ENCODE results near the gene CEP170.
A peak's percentile ranks its signal among the peaks of the same experiment; 100 is the strongest.

CEP170 gene

DNA sequence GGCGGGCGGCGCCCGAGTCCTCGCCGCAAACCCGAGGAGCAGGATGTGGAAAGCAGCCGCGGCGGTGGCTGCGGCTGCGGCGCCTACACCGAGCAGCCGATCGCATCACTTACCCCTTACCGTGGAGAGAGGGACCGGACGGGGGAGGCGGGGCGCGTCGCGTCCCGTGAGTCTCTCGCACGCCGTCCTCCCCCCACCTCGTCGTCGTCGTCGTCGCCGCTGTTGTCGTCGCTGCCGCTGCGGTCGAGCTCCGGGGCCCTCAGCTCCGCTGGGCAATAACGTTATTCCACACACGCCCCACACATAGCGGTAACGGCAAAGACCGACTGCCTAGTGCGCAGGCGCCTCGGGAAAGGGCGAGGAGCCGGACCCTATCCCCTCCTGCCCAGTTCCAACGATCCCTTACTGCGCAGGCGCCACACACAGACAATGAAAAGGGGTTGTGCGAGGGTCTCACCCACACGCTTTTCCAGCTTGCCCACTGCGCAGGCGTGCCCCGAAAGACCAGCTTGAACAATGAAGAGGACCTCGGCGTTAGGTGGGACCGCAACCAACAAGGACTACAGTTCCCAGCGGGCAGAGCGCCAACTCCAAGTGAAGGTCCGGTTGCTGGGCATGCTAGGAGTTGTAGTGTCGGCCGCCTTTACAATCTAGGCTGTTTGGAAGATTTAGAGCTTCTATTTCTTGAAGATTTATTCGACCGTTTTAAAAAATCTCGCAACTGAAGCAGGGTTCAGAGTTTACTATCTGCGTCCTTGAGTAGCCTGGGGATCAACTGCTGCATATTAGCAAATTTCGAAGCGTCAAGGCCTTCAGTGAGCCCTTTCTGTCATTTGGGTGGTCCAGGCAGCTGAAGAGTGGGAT, at the start of gene CEP170:
Gene CEP170, minus strand, starts transcription at position 355 of the 864 bp plus-strand sequence. CDS start 30,001 bp downstream, outside the sequence.
- Histone ChIP-seq H3K4me1 (ENCODE audit: insufficient read depth, low read length) (peaks cover 3% of the 10 kb centered on the region; the same call in 1 of the 2 replicates), H3K36me3 (ENCODE audit: insufficient read depth, low read length) (no peaks in the 10 kb centered on the region), H3K9ac (ENCODE audit: low read depth, low read length) (peak within 1 kb of the TSS; percentile 66)

DNA sequence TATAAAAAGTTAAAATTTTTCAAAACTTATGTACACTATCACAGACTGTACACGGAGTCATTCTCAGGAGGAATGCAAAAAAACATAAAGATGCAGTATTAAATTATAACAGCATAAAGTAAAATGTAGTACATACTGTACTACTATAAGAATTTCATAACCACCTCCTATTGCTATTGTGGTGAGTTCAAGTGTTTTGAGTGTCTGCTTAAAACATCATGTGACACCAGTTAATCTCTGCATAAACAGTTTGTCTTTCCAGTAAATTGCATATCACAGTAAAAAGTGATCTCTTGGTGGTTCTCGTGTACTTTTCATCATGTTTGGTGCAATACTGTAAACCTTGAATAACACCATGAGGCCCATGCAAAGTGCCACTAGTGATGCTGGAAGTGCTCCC, 46.0 kb upstream of the CEP170 start:
- H3K9ac ChIP-seq (ENCODE audit: low read depth, low read length) = no peak overlapping the region

More for the DNA sequence above, at the start of gene CEP170:
- H3K9me3 ChIP-seq (ENCODE audit: control insufficient read depth, insufficient read depth, low read length) = no peaks in the 10 kb centered on the region

DNA sequence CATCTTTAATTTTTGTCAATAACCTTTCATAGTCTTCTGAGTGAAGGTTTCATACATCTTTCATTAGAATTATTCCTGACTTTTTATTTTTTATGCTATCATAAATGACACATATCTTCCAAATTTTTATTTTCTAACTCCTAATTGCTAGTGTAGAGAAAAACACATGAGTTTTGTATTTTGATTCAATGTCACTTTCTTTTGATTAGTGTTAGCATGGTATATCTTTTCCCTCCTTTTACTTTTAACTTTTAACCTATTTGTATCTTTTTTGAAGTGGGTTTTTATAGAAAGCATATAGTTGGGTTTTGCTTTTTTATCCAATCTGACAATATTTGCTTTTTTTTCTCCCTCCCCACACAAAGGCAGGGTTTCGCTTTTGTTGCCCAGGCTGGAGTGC, 44.0 kb upstream of the CEP170 start:
- Histone ChIP-seq H3K9me3 (ENCODE audit: control insufficient read depth, insufficient read depth, low read length) (no peaks in the 10 kb centered on the region), H3K36me3 (ENCODE audit: insufficient read depth, low read length) (no peaks in the 10 kb centered on the region), H3K4me1 (ENCODE audit: insufficient read depth, low read length) (no peaks in the 10 kb centered on the region), H3K9ac (ENCODE audit: low read depth, low read length) (no peak overlapping the region)

More for the DNA sequence above, 46.0 kb upstream of the CEP170 start:
- Histone ChIP-seq H3K36me3 (ENCODE audit: insufficient read depth, low read length) (no peaks in the 10 kb centered on the region), H3K9me3 (ENCODE audit: control insufficient read depth, insufficient read depth, low read length) (no peaks in the 10 kb centered on the region), H3K4me1 (ENCODE audit: insufficient read depth, low read length) (no peaks in the 10 kb centered on the region)

DNA sequence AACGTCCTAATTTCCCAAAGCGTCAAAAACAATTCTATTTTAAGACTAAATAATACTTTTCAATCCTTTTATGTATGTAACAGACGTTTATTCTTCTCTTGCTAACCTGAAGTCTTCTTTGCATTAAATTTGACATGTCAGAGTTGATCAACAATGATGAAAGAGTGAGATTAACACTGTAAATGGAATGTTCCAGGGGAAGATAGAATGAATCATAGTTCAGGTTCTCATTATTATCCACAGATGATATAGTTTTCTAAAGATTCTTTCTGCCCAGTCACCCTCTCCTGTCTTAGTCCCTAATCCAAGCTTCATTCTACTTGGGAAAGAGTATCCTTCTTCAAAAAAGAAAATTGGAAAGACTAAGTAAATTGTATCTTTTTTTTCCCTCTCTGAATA, 39.6 kb upstream of the CEP170 start:
- H3K36me3 ChIP-seq (ENCODE audit: insufficient read depth, low read length) = no peaks in the 10 kb centered on the region
- no peak overlapping the region for H3K9ac ChIP-seq (ENCODE audit: low read depth, low read length)
- H3K4me1 ChIP-seq (ENCODE audit: insufficient read depth, low read length) = no peaks in the 10 kb centered on the region
- no peaks in the 10 kb centered on the region for H3K9me3 ChIP-seq (ENCODE audit: control insufficient read depth, insufficient read depth, low read length)

DNA sequence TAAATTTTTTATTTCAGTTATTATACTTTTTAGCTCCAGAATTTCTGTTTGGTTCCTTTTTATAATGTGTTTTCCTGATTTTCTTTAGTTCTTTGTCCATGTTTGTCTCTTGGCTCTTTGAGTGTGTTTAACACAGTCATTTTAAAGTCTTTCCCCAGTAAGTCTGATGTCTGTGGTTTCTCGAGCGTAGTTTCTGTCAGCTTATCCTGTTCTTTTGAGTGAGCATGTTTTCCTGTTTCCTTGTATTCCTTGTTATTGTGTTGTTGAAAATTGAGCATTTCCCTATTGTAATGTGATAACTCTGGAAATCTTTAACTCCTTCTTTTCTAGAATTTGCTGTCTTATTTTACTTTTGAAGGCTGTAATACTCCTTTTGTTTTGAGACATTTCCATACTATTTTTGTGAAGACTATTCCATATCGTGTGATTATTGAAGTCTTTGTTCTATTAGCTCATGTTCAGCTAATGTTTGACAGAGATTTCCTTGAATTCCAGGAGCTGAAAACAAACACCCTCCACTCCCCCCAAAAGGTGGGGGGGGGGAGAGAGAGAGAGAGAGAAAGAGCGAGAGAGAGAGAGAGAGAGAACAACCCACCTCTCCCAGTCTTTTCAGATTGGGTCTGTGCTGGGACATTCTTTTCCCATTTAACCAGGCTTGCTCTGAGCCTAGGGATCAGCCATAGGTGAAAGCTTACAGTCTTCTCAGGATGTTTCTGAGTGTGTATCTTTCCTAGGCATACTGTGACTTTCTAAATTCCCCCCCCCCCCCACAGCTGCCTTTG, 39.1 kb upstream of the CEP170 start:
- Histone ChIP-seq H3K4me1 (ENCODE audit: insufficient read depth, low read length) (no peaks in the 10 kb centered on the region), H3K9ac (ENCODE audit: low read depth, low read length) (no peak overlapping the region), H3K36me3 (ENCODE audit: insufficient read depth, low read length) (no peaks in the 10 kb centered on the region), H3K9me3 (ENCODE audit: control insufficient read depth, insufficient read depth, low read length) (no peaks in the 10 kb centered on the region)

DNA sequence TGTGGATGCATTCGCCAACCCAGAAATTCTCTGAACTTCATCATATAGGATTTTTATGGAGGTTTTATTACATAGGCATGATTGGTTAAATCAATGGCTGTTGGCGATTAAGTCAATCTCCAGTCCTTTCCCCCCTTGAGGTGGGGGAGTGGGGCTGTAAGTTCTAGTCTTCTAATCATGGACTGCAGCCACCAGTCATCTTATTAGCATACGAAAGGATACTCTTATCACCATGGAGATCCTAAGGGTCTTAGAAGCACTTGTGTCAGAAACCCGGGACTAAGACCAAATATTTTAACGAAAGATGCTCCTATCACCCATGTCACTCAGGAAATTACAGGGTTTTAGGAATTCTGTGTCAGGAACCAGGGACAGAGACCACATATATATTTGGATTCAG, 37.0 kb upstream of the CEP170 start:
- H3K9ac ChIP-seq (ENCODE audit: low read depth, low read length) = no peak overlapping the region
- no peaks in the 10 kb centered on the region for H3K36me3 ChIP-seq (ENCODE audit: insufficient read depth, low read length)
- H3K4me1 ChIP-seq (ENCODE audit: insufficient read depth, low read length) = no peaks in the 10 kb centered on the region
- H3K9me3 ChIP-seq (ENCODE audit: control insufficient read depth, insufficient read depth, low read length) = no peaks in the 10 kb centered on the region

DNA sequence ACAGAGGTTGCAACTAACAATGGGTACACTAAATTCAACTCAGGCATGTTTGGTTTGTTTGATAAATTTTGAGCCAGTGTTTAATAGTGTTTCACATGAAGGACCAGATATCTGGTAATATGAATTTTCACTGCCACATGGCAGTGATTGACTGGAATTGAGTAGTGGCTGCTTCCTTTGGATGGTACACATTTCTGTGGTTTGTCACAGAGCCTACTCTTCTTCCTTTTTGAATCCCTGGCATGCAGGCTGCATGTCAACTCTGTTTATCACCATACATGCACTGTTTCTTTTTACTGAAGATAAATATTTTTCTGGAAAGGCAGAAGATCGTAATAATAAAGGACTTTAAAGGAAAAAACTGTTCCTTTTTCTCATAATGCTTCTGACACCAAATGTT, 36.2 kb upstream of the CEP170 start:
- Histone ChIP-seq H3K36me3 (ENCODE audit: insufficient read depth, low read length) (no peaks in the 10 kb centered on the region), H3K4me1 (ENCODE audit: insufficient read depth, low read length) (no peaks in the 10 kb centered on the region), H3K9ac (ENCODE audit: low read depth, low read length) (no peak overlapping the region), H3K9me3 (ENCODE audit: control insufficient read depth, insufficient read depth, low read length) (no peaks in the 10 kb centered on the region)

DNA sequence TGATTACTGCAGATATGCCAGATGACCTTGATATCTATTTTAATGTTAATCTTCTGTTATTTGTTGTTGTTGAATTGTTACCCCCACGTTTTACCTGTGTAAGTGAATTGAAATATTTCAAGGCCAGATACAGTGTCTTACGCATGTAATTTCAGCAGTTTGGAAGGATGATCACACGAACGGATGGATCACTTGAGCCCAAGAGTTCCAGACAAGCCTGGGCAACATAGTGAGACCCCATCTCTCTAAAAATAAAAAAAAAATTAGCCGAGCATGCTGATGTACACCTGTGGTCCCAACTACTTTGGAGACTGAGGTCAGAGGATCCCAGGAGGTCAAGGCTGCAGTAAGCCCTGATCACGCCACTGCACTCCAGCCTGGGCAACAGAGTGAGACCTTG, 33.0 kb upstream of the CEP170 start:
- no peak overlapping the region for H3K9ac ChIP-seq (ENCODE audit: low read depth, low read length)
- H3K9me3 ChIP-seq (ENCODE audit: control insufficient read depth, insufficient read depth, low read length) = no peaks in the 10 kb centered on the region
- H3K4me1 ChIP-seq (ENCODE audit: insufficient read depth, low read length) = peaks cover 5% of the 10 kb centered on the region; the same call in 1 of the 2 replicates
- no peaks in the 10 kb centered on the region for H3K36me3 ChIP-seq (ENCODE audit: insufficient read depth, low read length)

DNA sequence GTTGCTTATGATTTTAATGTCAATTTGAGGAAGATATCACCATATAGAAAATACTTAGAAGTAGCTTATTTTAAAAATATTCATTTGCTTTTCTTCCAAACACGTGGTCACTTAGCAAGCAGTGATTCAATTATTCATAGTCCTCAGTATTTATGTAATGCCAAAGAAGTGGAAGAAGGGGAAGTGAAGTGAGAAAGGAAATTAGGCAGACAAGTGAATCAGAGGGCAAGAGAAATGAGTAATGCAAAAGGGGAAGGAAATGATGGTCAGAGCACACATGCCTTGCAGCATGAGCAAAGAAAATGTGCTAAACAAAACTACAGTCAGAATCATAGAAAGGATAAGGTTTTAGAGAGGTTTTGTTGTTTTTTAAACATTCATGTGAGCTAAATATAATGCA, 32.6 kb upstream of the CEP170 start:
- H3K9ac ChIP-seq (ENCODE audit: low read depth, low read length) = no peak overlapping the region
- peaks cover 5% of the 10 kb centered on the region; the same call in 1 of the 2 replicates for H3K4me1 ChIP-seq (ENCODE audit: insufficient read depth, low read length)
- no peaks in the 10 kb centered on the region for H3K9me3 ChIP-seq (ENCODE audit: control insufficient read depth, insufficient read depth, low read length)
- no peaks in the 10 kb centered on the region for H3K36me3 ChIP-seq (ENCODE audit: insufficient read depth, low read length)

DNA sequence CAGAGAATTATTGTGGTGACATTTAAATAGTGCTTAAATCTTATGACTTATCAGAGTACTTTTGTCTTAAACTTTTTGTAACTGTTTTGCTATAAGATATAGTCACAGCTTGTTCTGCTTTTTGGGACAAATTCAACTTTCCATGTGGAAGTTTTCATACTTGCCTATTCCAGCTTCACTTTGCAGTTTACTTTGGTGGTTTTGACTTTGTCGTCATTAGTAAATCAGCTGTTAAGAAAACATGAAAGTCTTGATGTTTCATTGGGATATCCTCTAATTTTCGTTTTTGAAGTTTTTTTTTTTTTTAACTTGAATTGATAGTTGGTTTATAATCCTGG, 32.0 kb upstream of the CEP170 start:
- Histone ChIP-seq H3K36me3 (ENCODE audit: insufficient read depth, low read length) (no peaks in the 10 kb centered on the region), H3K4me1 (ENCODE audit: insufficient read depth, low read length) (peaks cover 5% of the 10 kb centered on the region; the same call in 1 of the 2 replicates), H3K9me3 (ENCODE audit: control insufficient read depth, insufficient read depth, low read length) (no peaks in the 10 kb centered on the region), H3K9ac (ENCODE audit: low read depth, low read length) (no peak overlapping the region)

DNA sequence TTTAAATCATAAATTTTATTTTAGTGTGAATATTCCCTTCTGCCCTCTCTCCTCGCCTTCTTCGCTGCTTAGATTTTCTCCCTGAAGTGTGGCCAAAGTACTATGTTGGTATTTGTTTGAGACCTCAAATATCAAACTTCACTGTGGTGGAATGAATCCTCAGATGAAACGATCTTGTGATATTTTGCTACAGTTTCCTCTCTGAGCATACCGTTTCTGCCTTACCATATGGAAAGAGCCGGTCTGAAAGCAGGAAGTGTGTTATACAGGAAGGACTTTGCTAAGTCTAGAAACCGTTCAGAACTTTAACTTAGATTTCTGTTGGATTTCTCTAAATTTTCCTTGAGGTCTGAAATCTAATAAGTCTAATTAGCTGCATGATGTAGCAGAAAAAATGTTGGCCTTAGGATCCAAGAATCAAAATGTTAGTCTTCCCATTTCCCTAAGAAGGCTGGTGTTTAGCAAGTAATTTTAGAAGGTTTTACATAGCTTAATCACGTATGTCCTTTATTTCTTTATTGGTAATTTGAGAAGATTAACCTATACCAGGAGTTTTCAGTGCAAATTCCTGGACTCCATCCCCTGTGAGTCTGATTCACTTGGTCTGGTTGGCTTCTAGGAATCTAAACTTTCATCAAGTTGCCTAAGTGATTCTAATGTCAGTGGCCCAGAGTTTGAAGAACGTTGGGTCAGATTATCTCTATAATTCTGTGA, 31.5 kb upstream of the CEP170 start:
- Histone ChIP-seq H3K9ac (ENCODE audit: low read depth, low read length) (no peak overlapping the region), H3K9me3 (ENCODE audit: control insufficient read depth, insufficient read depth, low read length) (no peaks in the 10 kb centered on the region), H3K4me1 (ENCODE audit: insufficient read depth, low read length) (peaks cover 5% of the 10 kb centered on the region; the same call in 1 of the 2 replicates), H3K36me3 (ENCODE audit: insufficient read depth, low read length) (no peaks in the 10 kb centered on the region)

DNA sequence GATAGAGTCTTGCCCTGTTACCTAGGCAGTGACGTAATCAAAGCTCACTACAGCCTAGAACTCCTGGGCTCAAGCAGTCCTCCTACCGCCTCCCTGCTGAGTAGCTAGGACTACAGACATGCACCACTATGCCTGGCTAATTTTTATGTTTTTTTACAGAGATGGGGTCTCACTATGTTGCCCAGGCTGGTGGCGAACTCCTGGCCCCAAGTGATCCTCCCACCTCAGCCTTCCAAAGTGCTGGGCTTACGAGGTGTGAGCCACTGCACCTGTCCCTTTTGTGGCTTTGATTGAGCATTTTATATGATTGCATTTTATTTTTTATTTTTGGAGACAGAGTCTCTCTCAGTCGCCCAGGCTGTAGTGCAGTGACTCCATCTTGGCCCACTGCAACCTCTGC, 26.6 kb upstream of the CEP170 start:
- no peak overlapping the region for H3K9ac ChIP-seq (ENCODE audit: low read depth, low read length)
- H3K36me3 ChIP-seq (ENCODE audit: insufficient read depth, low read length) = no peaks in the 10 kb centered on the region
- no peaks in the 10 kb centered on the region for H3K9me3 ChIP-seq (ENCODE audit: control insufficient read depth, insufficient read depth, low read length)
- H3K4me1 ChIP-seq (ENCODE audit: insufficient read depth, low read length) = peaks cover 5% of the 10 kb centered on the region; the same call in 1 of the 2 replicates

DNA sequence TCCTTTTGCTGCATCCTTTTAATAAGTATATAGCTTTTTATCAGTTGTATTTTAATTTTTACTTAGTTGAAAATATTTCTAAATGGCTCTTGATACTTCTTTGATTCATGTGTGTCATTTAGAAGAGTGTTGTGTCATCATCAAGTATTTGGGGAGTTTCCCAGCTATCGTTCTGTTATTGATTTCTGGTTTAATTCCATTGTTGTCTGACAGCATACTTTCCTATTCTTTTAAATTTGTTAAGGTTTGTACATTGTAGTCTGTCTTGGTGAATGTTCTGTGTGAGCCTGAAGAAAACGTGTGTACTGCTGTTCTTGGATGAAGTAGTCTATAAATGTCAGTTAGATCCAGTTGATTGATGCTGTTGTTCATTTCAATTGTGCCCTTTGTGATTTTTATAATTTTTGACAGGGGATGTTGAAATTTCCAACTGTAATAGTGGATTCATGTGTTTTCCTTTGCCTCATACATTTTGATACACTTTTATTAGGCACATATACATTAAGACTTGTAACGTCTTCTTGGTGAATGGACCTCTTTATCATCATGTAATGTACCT, 25.6 kb upstream of the CEP170 start:
- Histone ChIP-seq H3K36me3 (ENCODE audit: insufficient read depth, low read length) (no peaks in the 10 kb centered on the region), H3K9ac (ENCODE audit: low read depth, low read length) (no peak overlapping the region), H3K9me3 (ENCODE audit: control insufficient read depth, insufficient read depth, low read length) (no peaks in the 10 kb centered on the region), H3K4me1 (ENCODE audit: insufficient read depth, low read length) (peaks cover 5% of the 10 kb centered on the region; the same call in 1 of the 2 replicates)

DNA sequence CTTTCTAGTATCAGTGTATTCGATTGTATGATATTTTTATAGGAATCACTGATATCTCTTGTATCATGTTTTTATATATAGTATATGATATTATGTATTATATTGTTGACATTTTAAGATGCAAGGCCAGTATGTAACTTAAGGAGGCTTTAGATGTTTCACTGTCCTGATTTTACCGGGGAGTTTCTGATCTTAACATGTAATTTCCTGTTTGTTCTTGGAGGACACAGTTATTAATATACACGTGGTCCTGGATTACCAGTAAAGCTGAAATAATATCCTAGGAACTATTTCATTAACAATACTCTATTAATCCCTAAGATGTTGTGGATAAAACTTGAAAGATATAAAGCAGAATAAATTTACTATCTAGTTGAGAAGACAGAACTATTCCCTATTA, 20.2 kb upstream of the CEP170 start:
- no peaks in the 10 kb centered on the region for H3K9me3 ChIP-seq (ENCODE audit: control insufficient read depth, insufficient read depth, low read length)
- H3K9ac ChIP-seq (ENCODE audit: low read depth, low read length) = no peak overlapping the region
- no peaks in the 10 kb centered on the region for H3K4me1 ChIP-seq (ENCODE audit: insufficient read depth, low read length)
- H3K36me3 ChIP-seq (ENCODE audit: insufficient read depth, low read length) = no peaks in the 10 kb centered on the region; the same call in 1 of the 2 replicates

Data from ES-I3 (cell line).